Vagina (tissue), 2 donors: ENCODE data around the gene ERBB4.

ENCODE experiments used
- CTCF ChIP-seq, 3 experiments: fragments of 450-650 bp in 2 of 3; fragments of 200-600 bp in 1 of 3; sonication (generic) in 1 of 3; IDR thresholded peaks; one replicate each; pipeline ENCODE4 v1.5.1; 2017 to 2019; ENCODE audit warnings: antibody characterized with exemption in 3 of 3, mild to moderate bottlenecking in 2 of 3, moderate library complexity in 2 of 3
- POLR2A ChIP-seq, 2 donors: fragments of 450-650 bp; IDR thresholded peaks; one replicate each; pipeline ENCODE4 v1.6.1; 2017; ENCODE audit warnings: antibody characterized with exemption in 2 of 2, mild to moderate bottlenecking in 2 of 2, moderate library complexity in 2 of 2
- POLR2AphosphoS5 ChIP-seq, 2 donors: sonication (generic); formaldehyde crosslinking; IDR thresholded peaks; one replicate each; pipeline ENCODE4 v1.9.0; 2017; ENCODE audit warnings: antibody characterized with exemption in 2 of 2, mild to moderate bottlenecking in 2 of 2, low read depth in 1 of 2; ENCODE audit not compliant: insufficient read depth in 1 of 2

GRCh38 chr2:212213191-212213590 lies 325.4 kb downstream of the ERBB4 start:
- TF ChIP-seq CTCF (IDR thresholded peaks at IDR 0.05) (no peak), POLR2AphosphoS5 (IDR thresholded peaks at IDR 0.05; ENCODE audit: insufficient read depth in 1 of 2, low read depth in 1 of 2) (no peak), POLR2A (IDR thresholded peaks at IDR 0.05) (no peak)
